ENCODE data around the gene GIGYF2. TPM values are rescaled to one million over a fixed set of nuclear protein-coding genes. Genes with fewer than 3 reads are reported as not detected.
"Not testable (repeated sequence)": the region's sequence is repeated elsewhere in the genome, so short reads cannot be mapped to it uniquely, and the experiment has no call there.

GIGYF2 gene
- total RNA-seq, 2 donors from 2014 or later: 61.2 to 62.7 TPM

- peaks cover 29% of the 10 kb centered on the region for H3K4me1 Mint-ChIP-seq (ENCODE audit: low read depth)
- H3K9me3 Mint-ChIP-seq: peaks cover 0 to 2% of the 10 kb centered on the region in 2 donors
- peak overlapping the region; percentile 34 for H3K27ac Mint-ChIP-seq
- no peak for ATAC-seq (replicated peaks in 1 of 2)
- H3K27me3 Mint-ChIP-seq (ENCODE audit: low read depth): no peaks in the 10 kb centered on the region
- no peak for DNase-seq
- H3K4me3 Mint-ChIP-seq: peak overlapping the region; percentile 96 to 99
- peaks cover 3 to 12% of the 10 kb centered on the region in 2 donors for H3K36me3 Mint-ChIP-seq (ENCODE audit: insufficient read depth in 2 of 2)
These were observed 497 bp upstream of the GIGYF2 start for GRCh38 chr2:232696609-232697058.

GRCh38 chr2:232697807-232698110 is 628 bp downstream of the GIGYF2 start:
- DNase-seq: peak in 1 of 2 donors; percentile 33
- Mint-ChIP-seq H3K4me3 (peak overlapping the region; percentile 96 to 99), H3K27me3 (ENCODE audit: low read depth) (no peaks in the 10 kb centered on the region), H3K4me1 (ENCODE audit: low read depth) (peaks cover 29% of the 10 kb centered on the region), H3K36me3 (ENCODE audit: insufficient read depth in 2 of 2) (peaks cover 3 to 12% of the 10 kb centered on the region in 2 donors), H3K27ac (peak overlapping the region; percentile 96), H3K9me3 (peaks cover 0 to 2% of the 10 kb centered on the region in 2 donors)
- ATAC-seq (replicated peaks in 1 of 2): no peak

- peaks cover 29% of the 10 kb centered on the region for H3K4me1 Mint-ChIP-seq (ENCODE audit: low read depth)
- H3K9me3 Mint-ChIP-seq: peaks cover 0 to 2% of the 10 kb centered on the region in 2 donors
- no peaks in the 10 kb centered on the region for H3K27me3 Mint-ChIP-seq (ENCODE audit: low read depth)
- no peak for ATAC-seq (replicated peaks in 1 of 2)
- peak overlapping the region; percentile 96 for H3K27ac Mint-ChIP-seq
- peaks cover 3 to 13% of the 10 kb centered on the region in 2 donors for H3K36me3 Mint-ChIP-seq (ENCODE audit: insufficient read depth in 2 of 2)
- peak overlapping the region; percentile 96 to 99 for H3K4me3 Mint-ChIP-seq
- no peak for DNase-seq
These were observed 1.5 kb downstream of the GIGYF2 start for GRCh38 chr2:232698556-232699091.

GRCh38 chr2:232699110-232699509 is 2.0 kb downstream of the GIGYF2 start:
- DNase-seq: no peak
- peaks cover 0 to 2% of the 10 kb centered on the region in 2 donors for H3K9me3 Mint-ChIP-seq
- peaks cover 29% of the 10 kb centered on the region for H3K4me1 Mint-ChIP-seq (ENCODE audit: low read depth)

GRCh38 chr2:232700154-232700553 is 3.0 kb downstream of the GIGYF2 start:
- H3K9me3 Mint-ChIP-seq: no peaks in the 10 kb centered on the region
- H3K4me1 Mint-ChIP-seq (ENCODE audit: low read depth): peaks cover 29% of the 10 kb centered on the region
- peak overlapping the region; percentile 43 for H3K27ac Mint-ChIP-seq
- H3K27me3 Mint-ChIP-seq (ENCODE audit: low read depth): no peaks in the 10 kb centered on the region
- H3K36me3 Mint-ChIP-seq (ENCODE audit: insufficient read depth in 2 of 2): peaks cover 4 to 20% of the 10 kb centered on the region in 2 donors
- ATAC-seq (replicated peaks in 1 of 2) (no peak), DNase-seq (no peak)
- H3K4me3 Mint-ChIP-seq: peak overlapping the region; percentile 96 to 99

More at GRCh38 chr2:232699110-232699509, 2.0 kb downstream of the GIGYF2 start:
- H3K4me3 Mint-ChIP-seq: peak overlapping the region; percentile 96 to 99
- H3K27ac Mint-ChIP-seq: peak overlapping the region; percentile 96
- H3K36me3 Mint-ChIP-seq (ENCODE audit: insufficient read depth in 2 of 2): peaks cover 3 to 16% of the 10 kb centered on the region in 2 donors
- no peak for ATAC-seq (replicated peaks in 1 of 2)
- H3K27me3 Mint-ChIP-seq (ENCODE audit: low read depth): no peaks in the 10 kb centered on the region

GRCh38 chr2:232707076-232707475 is 9.9 kb downstream of the GIGYF2 start:
- Mint-ChIP-seq H3K27me3 (ENCODE audit: low read depth) (no peaks in the 10 kb centered on the region), H3K4me3 (no peak overlapping the region), H3K36me3 (ENCODE audit: insufficient read depth in 2 of 2) (peaks cover 2 to 14% of the 10 kb centered on the region in 2 donors), H3K4me1 (ENCODE audit: low read depth) (no peaks in the 10 kb centered on the region), H3K9me3 (no peaks in the 10 kb centered on the region), H3K27ac (no peak overlapping the region)
- ATAC-seq (replicated peaks in 1 of 2) (no peak), DNase-seq (no peak)

- DNase-seq (no peak), ATAC-seq (replicated peaks in 1 of 2) (no peak)
- no peak overlapping the region for H3K4me3 Mint-ChIP-seq
- H3K4me1 Mint-ChIP-seq (ENCODE audit: low read depth): peaks cover 15% of the 10 kb centered on the region
- no peak overlapping the region for H3K27ac Mint-ChIP-seq
- H3K9me3 Mint-ChIP-seq: peaks cover 0 to 2% of the 10 kb centered on the region in 2 donors
- no peaks in the 10 kb centered on the region for H3K27me3 Mint-ChIP-seq (ENCODE audit: low read depth)
- peaks cover 3 to 13% of the 10 kb centered on the region in 2 donors for H3K36me3 Mint-ChIP-seq (ENCODE audit: insufficient read depth in 2 of 2)
These were observed 16.4 kb downstream of the GIGYF2 start for GRCh38 chr2:232713505-232713904.

GRCh38 chr2:232714969-232715368 is 17.8 kb downstream of the GIGYF2 start:
- no peak for ATAC-seq (replicated peaks in 1 of 2)
- Mint-ChIP-seq H3K36me3 (ENCODE audit: insufficient read depth in 2 of 2) (peaks cover 5 to 23% of the 10 kb centered on the region in 2 donors), H3K9me3 (peaks cover 0 to 2% of the 10 kb centered on the region in 2 donors), H3K27me3 (ENCODE audit: low read depth) (no peaks in the 10 kb centered on the region), H3K27ac (peak overlapping the region; percentile 77), H3K4me3 (no peak overlapping the region), H3K4me1 (ENCODE audit: low read depth) (peaks cover 15% of the 10 kb centered on the region)
- DNase-seq: no peak

- Mint-ChIP-seq H3K36me3 (ENCODE audit: insufficient read depth in 2 of 2) (peaks cover 17 to 34% of the 10 kb centered on the region in 2 donors), H3K4me1 (ENCODE audit: low read depth) (peaks cover 24% of the 10 kb centered on the region)
- ATAC-seq (replicated peaks in 1 of 2); H3K27me3 Mint-ChIP-seq (ENCODE audit: low read depth); H3K27ac Mint-ChIP-seq; H3K4me3 Mint-ChIP-seq; DNase-seq; H3K9me3 Mint-ChIP-seq: not testable (repeated sequence)
These were observed 22.9 kb downstream of the GIGYF2 start for GRCh38 chr2:232720056-232720455.

GRCh38 chr2:232721261-232721660 is 24.1 kb downstream of the GIGYF2 start:
- peak overlapping the region in 1 of 2 donors; percentile 4 for H3K4me3 Mint-ChIP-seq
- ATAC-seq (replicated peaks in 1 of 2) (no peak), DNase-seq (no peak)
- peaks cover 0 to 2% of the 10 kb centered on the region in 2 donors for H3K9me3 Mint-ChIP-seq
- peaks cover 23% of the 10 kb centered on the region for H3K4me1 Mint-ChIP-seq (ENCODE audit: low read depth)
- peak overlapping the region; percentile 78 for H3K27ac Mint-ChIP-seq
- H3K36me3 Mint-ChIP-seq (ENCODE audit: insufficient read depth in 2 of 2): peaks cover 19 to 38% of the 10 kb centered on the region in 2 donors
- H3K27me3 Mint-ChIP-seq (ENCODE audit: low read depth): no peaks in the 10 kb centered on the region

- H3K27me3 Mint-ChIP-seq (ENCODE audit: low read depth): no peaks in the 10 kb centered on the region
- DNase-seq (no peak), ATAC-seq (replicated peaks in 1 of 2) (no peak)
- H3K4me3 Mint-ChIP-seq: peak overlapping the region in 1 of 2 donors; percentile 4
- peaks cover 0 to 2% of the 10 kb centered on the region in 2 donors for H3K9me3 Mint-ChIP-seq
- peaks cover 19 to 35% of the 10 kb centered on the region in 2 donors for H3K36me3 Mint-ChIP-seq (ENCODE audit: insufficient read depth in 2 of 2)
- peak overlapping the region; percentile 78 for H3K27ac Mint-ChIP-seq
- H3K4me1 Mint-ChIP-seq (ENCODE audit: low read depth): peaks cover 20% of the 10 kb centered on the region
These were observed 24.8 kb downstream of the GIGYF2 start for GRCh38 chr2:232721882-232722281.

- Mint-ChIP-seq H3K27ac (no peak overlapping the region), H3K27me3 (ENCODE audit: low read depth) (no peaks in the 10 kb centered on the region), H3K9me3 (no peaks in the 10 kb centered on the region), H3K4me1 (ENCODE audit: low read depth) (peaks cover 20% of the 10 kb centered on the region), H3K36me3 (ENCODE audit: insufficient read depth in 2 of 2) (peaks cover 16 to 35% of the 10 kb centered on the region in 2 donors), H3K4me3 (no peak overlapping the region)
- no peak for DNase-seq
- no peak for ATAC-seq (replicated peaks in 1 of 2)
These were observed 25.9 kb downstream of the GIGYF2 start for GRCh38 chr2:232723027-232723426.

GRCh38 chr2:232728785-232729184 is 31.7 kb downstream of the GIGYF2 start:
- Mint-ChIP-seq H3K27ac (no peak overlapping the region), H3K4me1 (ENCODE audit: low read depth) (no peaks in the 10 kb centered on the region), H3K27me3 (ENCODE audit: low read depth) (no peaks in the 10 kb centered on the region), H3K4me3 (no peak overlapping the region), H3K36me3 (ENCODE audit: insufficient read depth in 2 of 2) (peaks cover 8 to 19% of the 10 kb centered on the region in 2 donors), H3K9me3 (no peaks in the 10 kb centered on the region)
- no peak for DNase-seq
- no peak for ATAC-seq (replicated peaks in 1 of 2)

GRCh38 chr2:232731470-232731869 is 34.3 kb downstream of the GIGYF2 start:
- H3K4me1 Mint-ChIP-seq (ENCODE audit: low read depth): no peaks in the 10 kb centered on the region
- H3K27me3 Mint-ChIP-seq (ENCODE audit: low read depth): no peaks in the 10 kb centered on the region
- H3K4me3 Mint-ChIP-seq: no peak overlapping the region
- H3K36me3 Mint-ChIP-seq (ENCODE audit: insufficient read depth in 2 of 2): peaks cover 4 to 16% of the 10 kb centered on the region in 2 donors
- H3K27ac Mint-ChIP-seq: peak overlapping the region; percentile 23
- H3K9me3 Mint-ChIP-seq: no peaks in the 10 kb centered on the region
- ATAC-seq (replicated peaks in 1 of 2) (no peak), DNase-seq (no peak)
